Measurements from ENCODE around the gene IL13.

IL13 gene

DNA sequence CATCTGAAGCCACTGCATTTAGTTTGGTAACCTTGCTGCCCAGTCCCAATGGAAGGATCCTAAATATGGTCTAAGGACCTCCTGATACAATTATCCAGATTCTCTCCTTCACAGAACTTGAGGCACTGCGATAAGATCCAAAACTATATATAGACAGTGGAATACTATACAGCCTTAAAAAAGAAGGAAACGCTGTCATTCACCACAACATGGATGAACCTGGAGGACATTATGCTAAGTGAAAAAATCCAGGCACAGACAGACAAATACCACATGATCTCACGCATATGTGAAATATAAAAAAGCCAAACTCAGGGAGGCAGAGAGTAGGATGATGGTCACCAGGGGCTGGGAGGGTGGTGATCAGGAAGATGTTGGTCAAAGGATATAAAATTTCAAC, 13.0 kb downstream of the IL13 start:
- Histone ChIP-seq H3K36me3 (ENCODE audit: control insufficient read depth in 4 of 4, insufficient read depth in 4 of 4, low read length in 3 of 4) (no peaks in the 10 kb centered on the region), H3K27ac (ENCODE audit: insufficient read depth in 1 of 2, low read depth in 1 of 2, low read length in 2 of 2, poor library complexity in 1 of 2, severe bottlenecking in 2 of 2) (no peak overlapping the region), H3K9me3 (ENCODE audit: control extremely low read depth in 1 of 5, control insufficient read depth in 4 of 5, insufficient read depth in 2 of 5, low read depth in 1 of 5, low read length in 4 of 5) (no peaks in the 10 kb centered on the region), H3K4me3 (ENCODE audit: control insufficient read depth in 1 of 7, extremely low read depth in 1 of 7, insufficient read depth in 4 of 7, low read depth in 2 of 7, low read length in 6 of 7) (no peak overlapping the region), H3K4me1 (ENCODE audit: control extremely low read depth in 1 of 4, control insufficient read depth in 4 of 4, insufficient read depth in 4 of 4, low read length in 3 of 4) (no peaks in the 10 kb centered on the region), H3K27me3 (replicated peaks in 2 of 5; ENCODE audit: control insufficient read depth in 4 of 5, insufficient read depth in 5 of 5, low read length in 4 of 5) (no peaks in the 10 kb centered on the region)
- CTCF ChIA-PET = no interaction called here
- POLR2A ChIA-PET = no interaction called here
- DNase-seq = no peak
- WGBS (ENCODE audit: insufficient coverage) = no CpG with 5 or more reads among the region's 3 CpGs

DNA sequence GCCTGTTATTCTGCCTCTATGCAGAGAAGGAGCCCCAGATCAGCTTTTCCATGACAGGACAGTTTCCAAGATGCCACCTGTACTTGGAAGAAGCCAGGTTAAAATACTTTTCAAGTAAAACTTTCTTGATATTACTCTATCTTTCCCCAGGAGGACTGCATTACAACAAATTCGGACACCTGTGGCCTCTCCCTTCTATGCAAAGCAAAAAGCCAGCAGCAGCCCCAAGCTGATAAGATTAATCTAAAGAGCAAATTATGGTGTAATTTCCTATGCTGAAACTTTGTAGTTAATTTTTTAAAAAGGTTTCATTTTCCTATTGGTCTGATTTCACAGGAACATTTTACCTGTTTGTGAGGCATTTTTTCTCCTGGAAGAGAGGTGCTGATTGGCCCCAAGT, 15.5 kb downstream of the IL13 start:
- Histone ChIP-seq H3K4me3 (ENCODE audit: control insufficient read depth in 1 of 7, extremely low read depth in 1 of 7, insufficient read depth in 4 of 7, low read depth in 2 of 7, low read length in 6 of 7) (no peak overlapping the region), H3K4me1 (ENCODE audit: control extremely low read depth in 1 of 4, control insufficient read depth in 4 of 4, insufficient read depth in 4 of 4, low read length in 3 of 4) (no peaks in the 10 kb centered on the region), H3K9me3 (ENCODE audit: control extremely low read depth in 1 of 5, control insufficient read depth in 4 of 5, insufficient read depth in 2 of 5, low read depth in 1 of 5, low read length in 4 of 5) (no peaks in the 10 kb centered on the region), H3K36me3 (ENCODE audit: control insufficient read depth in 4 of 4, insufficient read depth in 4 of 4, low read length in 3 of 4) (no peaks in the 10 kb centered on the region), H3K27me3 (replicated peaks in 2 of 5; ENCODE audit: control insufficient read depth in 4 of 5, insufficient read depth in 5 of 5, low read length in 4 of 5) (no peaks in the 10 kb centered on the region), H3K27ac (ENCODE audit: insufficient read depth in 1 of 2, low read depth in 1 of 2, low read length in 2 of 2, poor library complexity in 1 of 2, severe bottlenecking in 2 of 2) (no peak overlapping the region)
- CTCF ChIA-PET = no interaction called here
- POLR2A ChIA-PET = no interaction called here
- DNase-seq = peak in 1 of 3 donors; percentile 17
- WGBS (ENCODE audit: insufficient coverage) = no CpG with 5 or more reads among the region's 1 CpG

DNA sequence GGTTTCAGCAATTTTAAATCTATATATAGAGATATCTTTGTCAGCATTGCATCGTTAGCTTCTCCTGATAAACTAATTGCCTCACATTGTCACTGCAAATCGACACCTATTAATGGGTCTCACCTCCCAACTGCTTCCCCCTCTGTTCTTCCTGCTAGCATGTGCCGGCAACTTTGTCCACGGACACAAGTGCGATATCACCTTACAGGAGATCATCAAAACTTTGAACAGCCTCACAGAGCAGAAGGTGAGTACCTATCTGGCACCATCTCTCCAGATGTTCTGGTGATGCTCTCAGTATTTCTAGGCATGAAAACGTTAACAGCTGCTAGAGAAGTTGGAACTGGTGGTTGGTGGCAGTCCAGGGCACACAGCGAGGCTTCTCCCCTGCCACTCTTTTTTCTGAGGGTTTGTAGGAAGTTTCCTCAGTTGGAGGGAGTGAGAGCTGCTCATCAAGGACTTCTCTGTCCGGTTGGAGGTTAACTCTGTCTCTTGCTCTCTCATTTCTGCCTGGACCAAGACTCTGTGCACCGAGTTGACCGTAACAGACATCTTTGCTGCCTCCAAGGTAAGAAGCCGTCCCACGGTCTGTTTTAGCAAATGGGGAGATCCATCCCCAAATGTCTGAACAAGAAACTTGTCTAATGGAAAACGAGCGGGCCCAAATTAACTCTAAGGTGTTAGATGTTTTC, 16.1 kb downstream of the IL13 start, which contains the start of gene IL4:
TSS of gene IL4 (plus strand) at position 51 of the 692 bp plus-strand sequence. CDS start at position 113, 62 bp downstream.
- H3K27ac ChIP-seq (ENCODE audit: insufficient read depth in 1 of 2, low read depth in 1 of 2, low read length in 2 of 2, poor library complexity in 1 of 2, severe bottlenecking in 2 of 2) = no peak within 1 kb of the TSS
- H3K4me1 ChIP-seq (ENCODE audit: control extremely low read depth in 1 of 4, control insufficient read depth in 4 of 4, insufficient read depth in 4 of 4, low read length in 3 of 4) = no peaks in the 10 kb centered on the region
- no peak within 1 kb of the TSS for H3K4me3 ChIP-seq (ENCODE audit: control insufficient read depth in 1 of 7, extremely low read depth in 1 of 7, insufficient read depth in 4 of 7, low read depth in 2 of 7, low read length in 6 of 7)
- no peaks in the 10 kb centered on the region for H3K27me3 ChIP-seq (replicated peaks in 2 of 5; ENCODE audit: control insufficient read depth in 4 of 5, insufficient read depth in 5 of 5, low read length in 4 of 5)
- CTCF ChIA-PET = no interaction called here
- H3K36me3 ChIP-seq (ENCODE audit: control insufficient read depth in 4 of 4, insufficient read depth in 4 of 4, low read length in 3 of 4) = no peaks in the 10 kb centered on the region
- 94% methylated on average over 14 of the region's 14 CpGs for WGBS (ENCODE audit: insufficient coverage)
- no peaks in the 10 kb centered on the region for H3K9me3 ChIP-seq (ENCODE audit: control extremely low read depth in 1 of 5, control insufficient read depth in 4 of 5, insufficient read depth in 2 of 5, low read depth in 1 of 5, low read length in 4 of 5)
- POLR2A ChIA-PET = no interaction called here
- no peak for DNase-seq

DNA sequence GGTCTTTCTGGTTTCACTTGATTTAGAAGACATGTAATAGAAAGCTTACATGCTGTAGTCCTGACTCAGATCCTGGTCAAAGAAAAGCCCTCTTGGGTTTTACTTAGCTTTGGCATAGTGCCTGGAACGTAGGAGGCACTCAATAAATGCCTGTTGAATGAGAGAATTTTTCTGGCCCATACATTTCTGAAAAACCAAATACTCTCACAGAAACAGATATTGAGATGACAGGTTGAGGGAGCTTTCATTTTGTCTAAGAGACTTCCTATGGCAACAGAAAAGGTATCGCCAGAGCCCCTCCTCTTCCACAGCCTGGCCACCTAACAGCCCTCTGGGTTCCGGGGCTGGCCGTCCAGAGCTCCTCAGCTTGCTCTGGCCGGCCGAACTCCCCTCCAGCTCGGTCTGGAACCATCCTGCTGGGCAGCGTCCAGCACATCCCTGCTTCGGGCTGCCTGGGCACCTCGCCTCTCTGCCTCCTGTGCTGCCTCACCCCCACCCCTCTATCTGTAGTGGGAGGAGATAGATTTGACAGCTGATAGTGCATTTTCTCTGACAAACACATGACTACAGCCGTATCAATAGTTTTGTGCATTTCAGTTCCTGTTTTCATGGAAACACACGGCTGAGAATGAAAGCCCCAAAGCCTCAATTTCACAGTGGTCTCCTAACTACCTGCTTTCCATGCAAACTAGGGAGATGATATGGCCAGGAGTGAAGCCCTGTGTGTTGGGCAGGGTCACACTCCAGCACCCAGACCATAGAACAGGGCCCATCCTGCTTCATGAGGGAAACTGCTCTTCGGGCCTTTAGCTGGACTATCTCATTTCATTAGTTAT, 16.9 kb downstream of the IL13 start:
- Histone ChIP-seq H3K4me1 (ENCODE audit: control extremely low read depth in 1 of 4, control insufficient read depth in 4 of 4, insufficient read depth in 4 of 4, low read length in 3 of 4) (no peaks in the 10 kb centered on the region), H3K9me3 (ENCODE audit: control extremely low read depth in 1 of 5, control insufficient read depth in 4 of 5, insufficient read depth in 2 of 5, low read depth in 1 of 5, low read length in 4 of 5) (no peaks in the 10 kb centered on the region), H3K4me3 (ENCODE audit: control insufficient read depth in 1 of 7, extremely low read depth in 1 of 7, insufficient read depth in 4 of 7, low read depth in 2 of 7, low read length in 6 of 7) (no peak overlapping the region), H3K27ac (ENCODE audit: insufficient read depth in 1 of 2, low read depth in 1 of 2, low read length in 2 of 2, poor library complexity in 1 of 2, severe bottlenecking in 2 of 2) (no peak overlapping the region), H3K27me3 (replicated peaks in 2 of 5; ENCODE audit: control insufficient read depth in 4 of 5, insufficient read depth in 5 of 5, low read length in 4 of 5) (no peaks in the 10 kb centered on the region), H3K36me3 (ENCODE audit: control insufficient read depth in 4 of 4, insufficient read depth in 4 of 4, low read length in 3 of 4) (no peaks in the 10 kb centered on the region)
- WGBS (ENCODE audit: insufficient coverage) = 88% methylated on average over 10 of the region's 13 CpGs
- DNase-seq = no peak
- ChIA-PET CTCF (interaction anchor here (1.3 kb wide), 1 partner anchor 20 kb away, joined by 3 read pairs; no protein-coding TSS in a partner anchor), POLR2A (no interaction called here)

DNA sequence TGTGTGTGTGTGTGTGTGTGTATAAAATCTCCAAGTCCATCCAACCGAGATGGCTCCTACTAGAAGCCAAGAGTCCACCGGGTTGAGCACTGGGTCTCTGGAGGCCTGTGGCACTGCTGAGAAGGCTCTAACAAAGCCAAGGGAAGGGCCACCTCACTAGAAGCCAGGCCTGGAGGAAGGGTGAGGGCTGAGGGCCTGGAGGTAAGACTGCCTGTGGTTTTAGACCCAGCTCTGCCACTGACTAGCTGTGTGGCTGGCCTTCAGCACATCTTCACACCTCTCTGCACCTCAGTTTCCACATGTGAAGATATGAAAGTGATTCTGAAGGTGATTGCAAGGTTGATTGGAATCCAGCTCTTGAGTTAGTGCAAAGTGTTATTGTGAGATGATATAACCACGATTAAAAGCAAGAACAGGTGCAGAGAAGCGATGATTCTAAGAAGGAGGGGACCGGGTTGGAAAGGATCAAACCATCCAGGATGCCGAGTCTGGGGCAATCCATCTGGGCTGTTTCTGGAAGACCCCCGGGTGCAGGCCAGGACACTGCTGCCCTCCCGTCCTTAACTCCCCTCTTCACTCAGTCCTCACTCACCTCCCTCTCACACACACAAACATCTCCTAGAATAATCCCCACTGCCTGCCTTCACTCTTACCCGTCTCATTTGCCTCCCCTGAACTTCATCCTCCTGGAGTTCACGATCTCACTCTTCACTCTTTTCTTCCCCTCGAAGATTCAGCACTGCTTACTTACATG, 18.1 kb downstream of the IL13 start:
- Histone ChIP-seq H3K9me3 (ENCODE audit: control extremely low read depth in 1 of 5, control insufficient read depth in 4 of 5, insufficient read depth in 2 of 5, low read depth in 1 of 5, low read length in 4 of 5) (no peaks in the 10 kb centered on the region), H3K4me3 (ENCODE audit: control insufficient read depth in 1 of 7, extremely low read depth in 1 of 7, insufficient read depth in 4 of 7, low read depth in 2 of 7, low read length in 6 of 7) (no peak overlapping the region), H3K27ac (ENCODE audit: insufficient read depth in 1 of 2, low read depth in 1 of 2, low read length in 2 of 2, poor library complexity in 1 of 2, severe bottlenecking in 2 of 2) (no peak overlapping the region), H3K4me1 (ENCODE audit: control extremely low read depth in 1 of 4, control insufficient read depth in 4 of 4, insufficient read depth in 4 of 4, low read length in 3 of 4) (no peaks in the 10 kb centered on the region), H3K36me3 (ENCODE audit: control insufficient read depth in 4 of 4, insufficient read depth in 4 of 4, low read length in 3 of 4) (no peaks in the 10 kb centered on the region), H3K27me3 (replicated peaks in 2 of 5; ENCODE audit: control insufficient read depth in 4 of 5, insufficient read depth in 5 of 5, low read length in 4 of 5) (no peaks in the 10 kb centered on the region)
- CTCF ChIA-PET = interaction anchor here (1.3 to 1.4 kb wide), 2 partner anchors 18 to 28 kb away, joined by 3 read pairs; no protein-coding TSS in a partner anchor
- WGBS (ENCODE audit: insufficient coverage) = over 99% methylated on average over 8 of the region's 11 CpGs
- POLR2A ChIA-PET = interaction anchor here (0.6 kb wide), 1 partner anchor 325 kb away, joined by 3 read pairs; no protein-coding TSS in a partner anchor
- DNase-seq = no peak

DNA sequence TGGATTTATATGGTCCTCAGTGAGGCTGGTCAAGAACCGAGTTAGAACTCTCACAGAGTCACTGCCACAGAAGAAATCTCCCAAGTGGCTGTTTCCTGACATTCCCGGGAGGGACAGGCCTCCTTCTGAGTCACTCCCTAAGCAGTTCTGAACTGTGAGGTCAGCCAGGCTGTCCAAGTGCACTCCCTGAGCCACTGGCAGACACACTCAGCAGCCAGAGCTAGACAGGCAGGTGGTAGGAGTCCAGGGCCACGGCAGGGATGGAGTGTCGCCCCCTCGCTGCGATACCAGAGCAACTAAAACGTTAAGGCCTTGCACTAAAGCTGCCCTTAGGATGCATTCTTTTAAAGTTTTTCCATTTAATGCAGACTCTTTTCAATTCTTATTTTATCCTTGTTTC, 19.2 kb downstream of the IL13 start:
- POLR2A ChIA-PET = interaction anchor here (0.6 kb wide), 1 partner anchor 326 kb away, joined by 3 read pairs; no protein-coding TSS in a partner anchor

More for the DNA sequence above, 19.2 kb downstream of the IL13 start:
- no peaks in the 10 kb centered on the region for H3K36me3 ChIP-seq (ENCODE audit: control insufficient read depth in 4 of 4, insufficient read depth in 4 of 4, low read length in 3 of 4)
- H3K27ac ChIP-seq (ENCODE audit: insufficient read depth in 1 of 2, low read depth in 1 of 2, low read length in 2 of 2, poor library complexity in 1 of 2, severe bottlenecking in 2 of 2) = no peak overlapping the region
- no peaks in the 10 kb centered on the region for H3K4me1 ChIP-seq (ENCODE audit: control extremely low read depth in 1 of 4, control insufficient read depth in 4 of 4, insufficient read depth in 4 of 4, low read length in 3 of 4)
- CTCF ChIA-PET = interaction anchor here (1.4 kb wide), 1 partner anchor 27 kb away, joined by 3 read pairs; no protein-coding TSS in a partner anchor
- 88% methylated on average over 7 of the region's 7 CpGs for WGBS (ENCODE audit: insufficient coverage)
- no peaks in the 10 kb centered on the region for H3K9me3 ChIP-seq (ENCODE audit: control extremely low read depth in 1 of 5, control insufficient read depth in 4 of 5, insufficient read depth in 2 of 5, low read depth in 1 of 5, low read length in 4 of 5)
- DNase-seq = no peak
- H3K4me3 ChIP-seq (ENCODE audit: control insufficient read depth in 1 of 7, extremely low read depth in 1 of 7, insufficient read depth in 4 of 7, low read depth in 2 of 7, low read length in 6 of 7) = no peak overlapping the region
- no peaks in the 10 kb centered on the region for H3K27me3 ChIP-seq (replicated peaks in 2 of 5; ENCODE audit: control insufficient read depth in 4 of 5, insufficient read depth in 5 of 5, low read length in 4 of 5)

All from common myeloid progenitor, CD34-positive (primary cell).